RWPE2 (cell line): ENCODE results near the gene OR4K15.

Experiments
- ATAC-seq: fragments of 200-7000 bp; cut with Tn5 transposase; 3 replicates; pipeline ENCODE4 v1.9.1; 2021; ENCODE audit warnings: low read depth
- DNase-seq: peaks from one replicate; pipeline ENCODE4 v3.0.0-alpha.2; 2020; ENCODE audit warnings: low spot score
- H3K27ac ChIP-seq: fragments of 450-650 bp; 2 replicates; pipeline ENCODE4 v1.5.1; 2017; ENCODE audit warnings: mild to moderate bottlenecking; ENCODE audit not compliant: poor library complexity, severe bottlenecking
- H3K27me3 ChIP-seq: fragments of 250-450 bp; sonication (Bioruptor Pico); 2 replicates; pipeline ENCODE4 v1.5.1; 2021; ENCODE audit warnings: mild to moderate bottlenecking, moderate library complexity; ENCODE audit not compliant: insufficient read depth, poor library complexity, severe bottlenecking
- H3K36me3 ChIP-seq: fragments of 250-450 bp; sonication (Bioruptor Pico); 2 replicates; pipeline ENCODE4 v1.5.1; 2020; ENCODE audit warnings: low read depth, mild to moderate bottlenecking, moderate library complexity
- H3K4me1 ChIP-seq: fragments of 250-450 bp; sonication (Bioruptor Pico); 2 replicates; pipeline ENCODE4 v1.5.1; 2021; ENCODE audit warnings: mild to moderate bottlenecking, moderate library complexity; ENCODE audit not compliant: insufficient read depth, poor library complexity, severe bottlenecking
- H3K4me3 ChIP-seq: fragments of 250-450 bp; sonication (Bioruptor Pico); 2 replicates; pipeline ENCODE4 v1.5.1; 2021; ENCODE audit warnings: mild to moderate bottlenecking, moderate library complexity; ENCODE audit not compliant: severe bottlenecking
- H3K9me3 ChIP-seq: fragments of 250-450 bp; sonication (Bioruptor Pico); 2 replicates; pipeline ENCODE4 v1.5.1; 2021; ENCODE audit warnings: mild to moderate bottlenecking, moderate library complexity; ENCODE audit not compliant: severe bottlenecking
- CTCF ChIP-seq: fragments of 450-650 bp; IDR thresholded peaks from one replicate; pipeline ENCODE4 v1.5.1; 2017; ENCODE audit warnings: mild to moderate bottlenecking, moderate library complexity; ENCODE audit not compliant: poor library complexity, severe bottlenecking

Gene OR4K15

GRCh38 chr14:20002319-20002718 is 26.9 kb downstream of the OR4K15 start:
- no peak overlapping the region for H3K4me3 ChIP-seq
- TF ChIP-seq CTCF, result no peak
- H3K27ac ChIP-seq, result no peak overlapping the region
- no peaks in the 10 kb centered on the region for H3K36me3 ChIP-seq
- no peaks in the 10 kb centered on the region for H3K9me3 ChIP-seq
- peaks cover 4% of the 10 kb centered on the region for H3K27me3 ChIP-seq
- DNase-seq, result no peak
- ATAC-seq, result peak; percentile 46; the same call in 2 of the 3 replicates
- H3K4me1 ChIP-seq, result no peaks in the 10 kb centered on the region

GRCh38 chr14:20008156-20008555 is 32.8 kb downstream of the OR4K15 start:
- Histone ChIP-seq H3K4me1 (no peaks in the 10 kb centered on the region), H3K27ac (no peak overlapping the region), H3K36me3 (no peaks in the 10 kb centered on the region), H3K9me3 (peaks cover 4% of the 10 kb centered on the region), H3K27me3 (peaks cover 8% of the 10 kb centered on the region), H3K4me3 (no peak overlapping the region)
- ATAC-seq (no peak), DNase-seq (no peak)
- no peak for TF ChIP-seq CTCF

- Histone ChIP-seq H3K9me3 (no peaks in the 10 kb centered on the region), H3K4me1 (no peaks in the 10 kb centered on the region), H3K27me3 (peaks cover 21% of the 10 kb centered on the region), H3K4me3 (no peak within 1 kb of the TSS), H3K36me3 (no peaks in the 10 kb centered on the region), H3K27ac (no peak within 1 kb of the TSS)
- no peak for TF ChIP-seq CTCF
- ATAC-seq (no peak), DNase-seq (no peak)
Observed at GRCh38 chr14:20019257-20019865, 44.0 kb downstream of the OR4K15 start, which contains the start of gene OR4K14. Gene OR4K14, minus strand, starts transcription at chr14:20019307. Its CDS starts 4,114 bp downstream, at chr14:20015193.
